DOHH2 (cell line): ENCODE measurements around the gene FBXO48.

Experiments used
- H3F3A ChIP-seq: fragments of 200-600 bp; sonication (generic), shearing (Covaris generic); 2 replicates; pipeline ENCODE4 v1.6.0; 2016; ENCODE audit warnings: antibody characterized with exemption, mild to moderate bottlenecking; ENCODE audit not compliant: control insufficient read depth, insufficient read depth
- H3K27ac ChIP-seq: fragments of 200-600 bp; sonication (generic); 2 replicates; pipeline ENCODE4 v1.5.1; 2014; ENCODE audit warnings: low read depth, mild to moderate bottlenecking, low read length, moderate library complexity
- H3K27me3 ChIP-seq: fragments of 200-600 bp; sonication (generic); 2 replicates; pipeline ENCODE4 v1.6.1; 2014; ENCODE audit warnings: mild to moderate bottlenecking, low read length, mixed read lengths; ENCODE audit not compliant: control insufficient read depth
- H3K36me3 ChIP-seq: fragments of 200-600 bp; sonication (generic); 2 replicates; pipeline ENCODE4 v1.6.1; 2014; ENCODE audit warnings: mild to moderate bottlenecking, low read length, moderate library complexity, mixed read lengths; ENCODE audit not compliant: control insufficient read depth
- H3K4me1 ChIP-seq: fragments of 200-600 bp; sonication (generic); 2 replicates; pipeline ENCODE4 v1.6.1; 2014; ENCODE audit warnings: mild to moderate bottlenecking, low read length, mixed read lengths; ENCODE audit not compliant: control insufficient read depth
- H3K4me2 ChIP-seq: fragments of 200-600 bp; sonication (generic); 2 replicates; pipeline ENCODE4 v1.6.0; 2014; ENCODE audit warnings: mild to moderate bottlenecking, low read length, moderate library complexity
- H3K4me3 ChIP-seq: fragments of 200-600 bp; sonication (generic); 2 replicates; pipeline ENCODE4 v1.5.1; 2014; ENCODE audit warnings: mild to moderate bottlenecking, low read length, mixed read lengths
- H3K79me2 ChIP-seq: fragments of 200-600 bp; sonication (generic); 2 replicates; pipeline ENCODE4 v1.6.1; 2014; ENCODE audit warnings: mild to moderate bottlenecking, low read length, mixed read lengths; ENCODE audit not compliant: control insufficient read depth
- H3K9me2 ChIP-seq: fragments of 200-600 bp; sonication (generic); replicated peaks from 2 replicates; pipeline ENCODE4 v1.6.1; 2014; ENCODE audit warnings: mild to moderate bottlenecking, low read length, mixed read lengths; ENCODE audit not compliant: control insufficient read depth
- H3K9me3 ChIP-seq: fragments of 200-600 bp; sonication (generic); 2 replicates; pipeline ENCODE4 v1.6.1; 2014; ENCODE audit warnings: antibody characterized with exemption, low read length, mixed read lengths; ENCODE audit not compliant: control insufficient read depth, insufficient read depth
- H4K20me1 ChIP-seq: fragments of 200-600 bp; sonication (generic); 2 replicates; pipeline ENCODE4 v1.6.0; 2014; ENCODE audit warnings: low read depth, mild to moderate bottlenecking, antibody characterized with exemption, low read length, moderate library complexity; ENCODE audit not compliant: control insufficient read depth, insufficient read depth
- CTCF ChIP-seq: fragments of 200-600 bp; sonication (generic); IDR thresholded peaks from one replicate; pipeline ENCODE4 v1.5.1; 2014; ENCODE audit warnings: antibody characterized with exemption, mild to moderate bottlenecking, low read depth, low read length; ENCODE audit not compliant: poor library complexity, severe bottlenecking
- EZH2phosphoT487 ChIP-seq: fragments of 200-600 bp; sonication (generic); IDR thresholded peaks from 2 replicates; pipeline ENCODE4 v1.6.1; 2017; ENCODE audit warnings: borderline replicate concordance, mild to moderate bottlenecking, antibody characterized with exemption, low read length, moderate library complexity, mixed read lengths

FBXO48 gene

DNA sequence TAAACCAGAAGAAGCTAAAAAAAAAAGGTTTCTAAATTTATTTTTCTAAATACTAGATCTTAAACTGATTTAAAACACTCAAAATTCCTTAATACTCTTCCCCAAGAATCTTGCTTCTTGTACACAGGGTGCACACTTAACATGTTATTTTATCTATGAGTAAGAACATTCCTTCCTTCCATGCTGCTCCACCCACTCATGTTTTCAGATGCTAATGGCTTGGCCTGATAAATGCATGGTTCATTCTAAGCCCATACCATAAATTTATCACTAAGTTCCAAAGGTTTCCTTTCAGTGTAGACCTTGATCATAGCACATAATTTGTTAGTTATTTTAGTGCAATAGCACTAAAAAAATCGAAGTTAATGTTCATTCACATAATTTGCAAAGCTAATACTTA is 8.1 kb downstream of the FBXO48 start:
- no peak overlapping the region for H3K4me2 ChIP-seq
- TF ChIP-seq CTCF (no peak), EZH2phosphoT487 (no peak)

DNA sequence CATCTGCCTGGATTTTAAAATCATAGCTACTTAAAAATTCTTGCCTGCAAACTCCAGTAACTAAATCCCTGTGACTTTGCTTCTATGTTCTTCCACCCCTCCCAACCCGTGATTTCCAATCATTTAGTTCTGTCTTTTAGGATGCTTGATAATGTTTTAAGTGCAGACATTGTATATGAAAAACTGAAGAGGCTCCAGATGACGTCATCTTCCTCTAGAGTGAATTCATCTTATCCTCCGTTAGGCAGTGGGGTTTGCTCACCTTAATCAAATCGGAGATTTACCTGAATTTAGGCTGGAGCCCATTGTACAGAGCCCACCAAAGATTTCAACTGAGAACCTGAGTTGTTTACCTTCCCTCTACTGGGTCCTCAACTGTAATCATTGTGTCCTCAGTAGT is 10.9 kb downstream of the FBXO48 start:
- Histone ChIP-seq H4K20me1 (no peaks in the 10 kb centered on the region), H3K9me2 (no peaks in the 10 kb centered on the region), H3K4me3 (no peak overlapping the region), H3K4me1 (0 out of 2 replicates have a peak, but pooled peaks cover 3% of the 10 kb centered on the region), H3K36me3 (no peaks in the 10 kb centered on the region), H3K27me3 (no peaks in the 10 kb centered on the region), H3F3A (peaks cover 8% of the 10 kb centered on the region), H3K27ac (no peak overlapping the region), H3K79me2 (no peaks in the 10 kb centered on the region), H3K4me2 (no peak overlapping the region), H3K9me3 (no peaks in the 10 kb centered on the region)
- TF ChIP-seq EZH2phosphoT487 (no peak), CTCF (no peak)

More for the DNA sequence above, 8.1 kb downstream of the FBXO48 start:
- Histone ChIP-seq H3K9me2 (no peaks in the 10 kb centered on the region), H3F3A (no peaks in the 10 kb centered on the region), H3K27me3 (no peaks in the 10 kb centered on the region), H3K79me2 (no peaks in the 10 kb centered on the region), H3K27ac (no peak overlapping the region), H3K36me3 (no peaks in the 10 kb centered on the region), H3K4me1 (peaks cover 10% of the 10 kb centered on the region), H3K4me3 (no peak overlapping the region), H4K20me1 (no peaks in the 10 kb centered on the region), H3K9me3 (no peaks in the 10 kb centered on the region)

DNA sequence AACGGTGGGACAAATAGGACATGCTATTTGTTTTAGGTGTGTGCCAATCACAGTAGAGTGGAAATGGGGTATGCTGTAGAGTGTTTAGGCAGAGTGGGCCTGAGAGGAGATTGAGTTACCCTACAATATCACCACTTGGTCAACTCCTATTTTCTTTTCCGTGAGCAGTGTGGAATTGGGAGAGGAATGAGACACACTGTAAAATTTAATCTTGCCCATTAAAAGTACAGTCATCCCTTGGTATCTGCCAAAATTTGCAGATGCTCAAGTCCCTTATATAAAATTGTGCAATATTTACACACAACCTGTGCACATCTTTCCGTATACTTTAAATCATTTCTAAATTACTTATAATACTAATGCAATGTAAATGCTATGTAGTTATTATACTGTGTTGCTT is 12.4 kb downstream of the FBXO48 start:
- Histone ChIP-seq H3K9me2 (no peaks in the 10 kb centered on the region), H3K27ac (no peak overlapping the region), H3K79me2 (no peaks in the 10 kb centered on the region), H3F3A (peaks cover 8% of the 10 kb centered on the region), H3K4me3 (no peak overlapping the region), H3K36me3 (no peaks in the 10 kb centered on the region), H3K27me3 (no peaks in the 10 kb centered on the region), H3K4me1 (0 out of 2 replicates have a peak, but pooled peaks cover 3% of the 10 kb centered on the region), H3K4me2 (no peak overlapping the region), H3K9me3 (no peaks in the 10 kb centered on the region), H4K20me1 (no peaks in the 10 kb centered on the region)
- TF ChIP-seq CTCF (no peak), EZH2phosphoT487 (no peak)
